ENCODE results near the gene COL6A6. TPM values are rescaled to one million over a fixed set of nuclear protein-coding genes. Genes with fewer than 3 reads are reported as not detected.

COL6A6 gene
- total RNA-seq, 1 experiment from 2014 or later, result not detected

DNA sequence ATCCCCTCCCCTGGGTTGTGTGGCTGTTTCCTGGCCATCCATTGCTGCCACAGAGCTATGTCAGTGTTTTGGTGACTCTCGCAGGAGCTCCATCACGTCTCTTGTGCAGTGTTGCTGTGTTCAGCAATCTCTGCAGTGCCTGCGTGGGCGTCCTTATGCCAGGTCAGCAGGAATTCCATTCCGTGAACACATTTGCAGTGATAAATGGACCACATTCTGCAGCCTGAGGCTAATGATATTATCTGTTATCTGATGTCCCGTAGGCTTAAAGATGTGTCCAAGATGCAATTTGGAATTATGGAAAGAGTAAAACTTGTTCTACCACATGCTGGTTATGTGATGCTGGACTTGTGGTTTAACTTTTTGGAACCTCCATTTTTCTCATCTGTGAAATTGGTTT, 25.5 kb upstream of the COL6A6 start:
- ATAC-seq (no peak), DNase-seq (ENCODE audit: low read depth, low spot score) (no peak)
- ChIA-PET RAD21 (ENCODE audit: low non-redundant PET in 1 of 2, low total read pairs in 2 of 2, uncharacterized antibody in 2 of 2, unreplicated experiment in 2 of 2) (no interaction called here), CTCF (no interaction called here), POLR2A (no interaction called here)
- Histone ChIP-seq H2AFZ (ENCODE audit: low read depth, low read length, poor library complexity, severe bottlenecking) (no peak overlapping the region), H3K4me1 (ENCODE audit: control insufficient read depth in 1 of 2, insufficient read depth in 2 of 2, low read length in 2 of 2) (no peaks in the 10 kb centered on the region), H3K36me3 (ENCODE audit: control insufficient read depth in 1 of 2, insufficient read depth in 2 of 2, low read length in 2 of 2) (no peaks in the 10 kb centered on the region), H3K27ac (ENCODE audit: low read depth, low read length) (no peak overlapping the region), H3K4me3 (replicated peaks in 1 of 2; ENCODE audit: low read depth in 1 of 2, low read length in 2 of 2) (no peak overlapping the region), H3K4me2 (ENCODE audit: low read length) (no peak overlapping the region), H3K27me3 (ENCODE audit: insufficient read depth, low read length) (peaks cover 34% of the 10 kb centered on the region), H3K79me2 (ENCODE audit: insufficient read depth, low read length) (no peaks in the 10 kb centered on the region), H3K9me3 (ENCODE audit: control insufficient read depth in 1 of 2, insufficient read depth in 1 of 2, low read depth in 1 of 2, low read length in 2 of 2) (no peaks in the 10 kb centered on the region), H3K9ac (ENCODE audit: low read length) (no peak overlapping the region), H3K9me2 (ENCODE audit: insufficient read depth) (no peaks in the 10 kb centered on the region), H4K20me1 (ENCODE audit: insufficient read depth) (no peaks in the 10 kb centered on the region)
- no TSS peak for BruUV-seq (replicated peaks)
- TF ChIP-seq, protein P1, sequence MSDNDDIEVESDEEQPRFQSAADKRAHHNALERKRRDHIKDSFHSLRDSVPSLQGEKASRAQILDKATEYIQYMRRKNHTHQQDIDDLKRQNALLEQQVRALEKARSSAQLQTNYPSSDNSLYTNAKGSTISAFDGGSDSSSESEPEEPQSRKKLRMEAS (IDR thresholded peaks at IDR 0.05), result no peak
- intact Hi-C loops (cut with micrococcal nuclease), result no loop called here

DNA sequence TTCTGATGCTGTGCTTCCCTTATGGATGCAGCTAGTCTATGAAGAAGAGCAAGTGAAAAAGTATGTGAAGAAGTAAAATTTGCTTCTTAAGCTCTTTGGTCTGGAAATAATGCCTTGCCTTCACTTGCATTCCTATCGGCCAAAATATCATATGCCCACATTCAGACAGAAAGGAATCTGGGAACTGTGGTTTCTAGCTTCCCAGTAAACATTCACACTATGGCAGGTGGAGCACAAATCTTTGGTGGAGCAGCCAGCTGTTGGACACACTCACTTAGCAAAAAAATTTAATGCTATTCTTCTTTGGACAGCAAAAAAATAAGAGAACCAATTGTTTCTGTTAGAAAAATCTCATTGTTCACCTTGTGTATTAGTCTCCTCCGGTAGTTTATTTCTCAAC, 12.3 kb upstream of the COL6A6 start:
- H3K9me2 ChIP-seq (ENCODE audit: insufficient read depth), result no peaks in the 10 kb centered on the region
- TF ChIP-seq TCF7L2 (IDR thresholded peaks at IDR 0.05; ENCODE audit: borderline replicate concordance, extremely low read depth, insufficient read depth, insufficient read length) (no peak), CBX3 (IDR thresholded peaks at IDR 0.05; ENCODE audit: low read depth) (no peak), EZH2 (IDR thresholded peaks at IDR 0.05) (no peak), EZH2phosphoT487 (IDR thresholded peaks at IDR 0.05; ENCODE audit: borderline replicate concordance) (no peak), ZFX (IDR thresholded peaks at IDR 0.05) (no peak), JUND (IDR thresholded peaks at IDR 0.05) (no peak), POLR2A (IDR thresholded peaks at IDR 0.05; ENCODE audit: borderline replicate concordance, extremely low read depth, insufficient read depth, insufficient read length) (no peak), ZNF274 (IDR thresholded peaks at IDR 0.05; ENCODE audit: low read depth, low read length) (no peak), CEBPB (IDR thresholded peaks at IDR 0.05; ENCODE audit: low read depth) (no peak), YY1 (IDR thresholded peaks at IDR 0.05; ENCODE audit: extremely low read depth, insufficient replicate concordance, low read depth, low read length) (no peak), EGR1 (IDR thresholded peaks at IDR 0.05; ENCODE audit: low read depth) (no peak), RAD21 (IDR thresholded peaks at IDR 0.05; ENCODE audit: low read depth) (no peak), SRF (IDR thresholded peaks at IDR 0.05; ENCODE audit: low read depth) (no peak), SP1 (IDR thresholded peaks at IDR 0.05; ENCODE audit: low read depth) (no peak)
- TF ChIP-seq, protein P2, sequence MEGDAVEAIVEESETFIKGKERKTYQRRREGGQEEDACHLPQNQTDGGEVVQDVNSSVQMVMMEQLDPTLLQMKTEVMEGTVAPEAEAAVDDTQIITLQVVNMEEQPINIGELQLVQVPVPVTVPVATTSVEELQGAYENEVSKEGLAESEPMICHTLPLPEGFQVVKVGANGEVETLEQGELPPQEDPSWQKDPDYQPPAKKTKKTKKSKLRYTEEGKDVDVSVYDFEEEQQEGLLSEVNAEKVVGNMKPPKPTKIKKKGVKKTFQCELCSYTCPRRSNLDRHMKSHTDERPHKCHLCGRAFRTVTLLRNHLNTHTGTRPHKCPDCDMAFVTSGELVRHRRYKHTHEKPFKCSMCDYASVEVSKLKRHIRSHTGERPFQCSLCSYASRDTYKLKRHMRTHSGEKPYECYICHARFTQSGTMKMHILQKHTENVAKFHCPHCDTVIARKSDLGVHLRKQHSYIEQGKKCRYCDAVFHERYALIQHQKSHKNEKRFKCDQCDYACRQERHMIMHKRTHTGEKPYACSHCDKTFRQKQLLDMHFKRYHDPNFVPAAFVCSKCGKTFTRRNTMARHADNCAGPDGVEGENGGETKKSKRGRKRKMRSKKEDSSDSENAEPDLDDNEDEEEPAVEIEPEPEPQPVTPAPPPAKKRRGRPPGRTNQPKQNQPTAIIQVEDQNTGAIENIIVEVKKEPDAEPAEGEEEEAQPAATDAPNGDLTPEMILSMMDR (IDR thresholded peaks at IDR 0.05 in 2 of 3, conservative IDR thresholded peaks at IDR 0.05 in 1 of 3; ENCODE audit: borderline replicate concordance in 1 of 3, insufficient read depth in 1 of 3, low read depth in 2 of 3, low read length in 2 of 3), result no peak
- TF ChIP-seq, protein P3, sequence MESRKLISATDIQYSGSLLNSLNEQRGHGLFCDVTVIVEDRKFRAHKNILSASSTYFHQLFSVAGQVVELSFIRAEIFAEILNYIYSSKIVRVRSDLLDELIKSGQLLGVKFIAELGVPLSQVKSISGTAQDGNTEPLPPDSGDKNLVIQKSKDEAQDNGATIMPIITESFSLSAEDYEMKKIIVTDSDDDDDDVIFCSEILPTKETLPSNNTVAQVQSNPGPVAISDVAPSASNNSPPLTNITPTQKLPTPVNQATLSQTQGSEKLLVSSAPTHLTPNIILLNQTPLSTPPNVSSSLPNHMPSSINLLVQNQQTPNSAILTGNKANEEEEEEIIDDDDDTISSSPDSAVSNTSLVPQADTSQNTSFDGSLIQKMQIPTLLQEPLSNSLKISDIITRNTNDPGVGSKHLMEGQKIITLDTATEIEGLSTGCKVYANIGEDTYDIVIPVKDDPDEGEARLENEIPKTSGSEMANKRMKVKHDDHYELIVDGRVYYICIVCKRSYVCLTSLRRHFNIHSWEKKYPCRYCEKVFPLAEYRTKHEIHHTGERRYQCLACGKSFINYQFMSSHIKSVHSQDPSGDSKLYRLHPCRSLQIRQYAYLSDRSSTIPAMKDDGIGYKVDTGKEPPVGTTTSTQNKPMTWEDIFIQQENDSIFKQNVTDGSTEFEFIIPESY (IDR thresholded peaks at IDR 0.05; ENCODE audit: extremely low read depth, insufficient replicate concordance, low read length), result no peak
- TF ChIP-seq, protein P4, sequence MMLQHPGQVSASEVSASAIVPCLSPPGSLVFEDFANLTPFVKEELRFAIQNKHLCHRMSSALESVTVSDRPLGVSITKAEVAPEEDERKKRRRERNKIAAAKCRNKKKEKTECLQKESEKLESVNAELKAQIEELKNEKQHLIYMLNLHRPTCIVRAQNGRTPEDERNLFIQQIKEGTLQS (IDR thresholded peaks at IDR 0.05), result no peak

More for the DNA sequence above, 12.3 kb upstream of the COL6A6 start:
- Histone ChIP-seq H3K36me3 (ENCODE audit: control insufficient read depth in 1 of 2, insufficient read depth in 2 of 2, low read length in 2 of 2) (no peaks in the 10 kb centered on the region), H4K20me1 (ENCODE audit: insufficient read depth) (no peaks in the 10 kb centered on the region), H3K27me3 (ENCODE audit: insufficient read depth, low read length) (peaks cover 60% of the 10 kb centered on the region), H2AFZ (ENCODE audit: low read depth, low read length, poor library complexity, severe bottlenecking) (no peak overlapping the region), H3K9me3 (ENCODE audit: control insufficient read depth in 1 of 2, insufficient read depth in 1 of 2, low read depth in 1 of 2, low read length in 2 of 2) (no peaks in the 10 kb centered on the region), H3K4me2 (ENCODE audit: low read length) (no peak overlapping the region), H3K4me3 (replicated peaks in 1 of 2; ENCODE audit: low read depth in 1 of 2, low read length in 2 of 2) (no peak overlapping the region), H3K27ac (ENCODE audit: low read depth, low read length) (no peak overlapping the region), H3K9ac (ENCODE audit: low read length) (no peak overlapping the region), H3K4me1 (ENCODE audit: control insufficient read depth in 1 of 2, insufficient read depth in 2 of 2, low read length in 2 of 2) (no peaks in the 10 kb centered on the region), H3K79me2 (ENCODE audit: insufficient read depth, low read length) (no peaks in the 10 kb centered on the region)
- no peak for ATAC-seq
- ChIA-PET RAD21 (ENCODE audit: low non-redundant PET in 1 of 2, low total read pairs in 2 of 2, uncharacterized antibody in 2 of 2, unreplicated experiment in 2 of 2) (no interaction called here), POLR2A (no interaction called here), CTCF (interaction anchor here (1.5 kb wide), 1 partner anchor 24 kb away, joined by 3 read pairs; no protein-coding TSS in a partner anchor)
- DNase-seq (ENCODE audit: low read depth, low spot score), result no peak
- no TSS peak for BruUV-seq (replicated peaks)
- intact Hi-C loops (cut with micrococcal nuclease), result no loop called here
